ENCODE data around the gene LRRC4.
A peak's percentile ranks its signal among the peaks of the same experiment; 100 is the strongest.

LRRC4 gene

GRCh38 chr7:128005759-128006159 is 25.5 kb downstream of the LRRC4 start:
- no peak for DNase-seq

GRCh38 chr7:128005117-128005516 is 26.1 kb downstream of the LRRC4 start:
- no peak for DNase-seq

GRCh38 chr7:128004623-128005022 is 26.6 kb downstream of the LRRC4 start:
- no peak for DNase-seq

- DNase-seq, result no peak
Observed at GRCh38 chr7:128003787-128004186, 27.4 kb downstream of the LRRC4 start.

- DNase-seq, result no peak
Observed at GRCh38 chr7:128003167-128003566, 28.1 kb downstream of the LRRC4 start.

GRCh38 chr7:128000854-128001265 is 30.4 kb downstream of the LRRC4 start:
- DNase-seq, result no peak

GRCh38 chr7:128000048-128000447 is 31.2 kb downstream of the LRRC4 start:
- DNase-seq, result no peak

- no peak for DNase-seq
Observed at GRCh38 chr7:127998671-127999070, 32.6 kb downstream of the LRRC4 start.

GRCh38 chr7:127997226-127997922 is 33.9 kb downstream of the LRRC4 start:
- DNase-seq, result no peak

- DNase-seq, result no peak
Observed at GRCh38 chr7:127996253-127997071, 34.8 kb downstream of the LRRC4 start.

- no peak for DNase-seq
Observed at GRCh38 chr7:127995881-127996215, 35.4 kb downstream of the LRRC4 start.

GRCh38 chr7:127995156-127995880 is 35.9 kb downstream of the LRRC4 start:
- no peak for DNase-seq

GRCh38 chr7:127993987-127994386 is 37.2 kb downstream of the LRRC4 start:
- DNase-seq, result no peak

GRCh38 chr7:127993317-127993716 is 37.9 kb downstream of the LRRC4 start:
- no peak for DNase-seq

- DNase-seq, result no peak
Observed at GRCh38 chr7:127988751-127989150, 42.5 kb downstream of the LRRC4 start.

- no peak for DNase-seq
Observed at GRCh38 chr7:127986581-127987521, 44.4 kb downstream of the LRRC4 start.

GRCh38 chr7:127983804-127984332 is 47.4 kb downstream of the LRRC4 start:
- DNase-seq, result peak in 1 of 2 experiments; percentile 46

- DNase-seq, result no peak
Observed at GRCh38 chr7:127981965-127982364, 49.3 kb downstream of the LRRC4 start.

- DNase-seq, result no peak
Observed at GRCh38 chr7:127980901-127981300, 50.3 kb downstream of the LRRC4 start.

GRCh38 chr7:127979728-127980126 is 51.5 kb downstream of the LRRC4 start:
- DNase-seq, result no peak

GRCh38 chr7:127979113-127979727 is 52.0 kb downstream of the LRRC4 start:
- no peak for DNase-seq

- no peak for DNase-seq
Observed at GRCh38 chr7:127978421-127978820, 52.8 kb downstream of the LRRC4 start.
